H9 (cell line): ENCODE data around the gene IDUA. TPM values are rescaled to one million over a fixed set of nuclear protein-coding genes. Genes with fewer than 3 reads are reported as not detected.

Experiments
- DNase-seq: peaks from one replicate; pipeline ENCODE4 v3.0.0-alpha.2; 2017
- H2AFZ ChIP-seq: one replicate; pipeline ENCODE4 v1.6.1; 2013; ENCODE audit warnings: mild to moderate bottlenecking, low read length, control low read depth, moderate library complexity
- H2AK5ac ChIP-seq: 2 replicates; pipeline ENCODE4 v1.6.1; 2013; ENCODE audit warnings: low read length, control low read depth, mixed read lengths; ENCODE audit not compliant: insufficient read length
- H2BK120ac ChIP-seq: one replicate; pipeline ENCODE4 v1.6.1; 2013; ENCODE audit warnings: low read depth, mild to moderate bottlenecking, low read length, control low read depth, inconsistent platforms; ENCODE audit not compliant: poor library complexity, severe bottlenecking
- H2BK12ac ChIP-seq: 2 replicates; pipeline ENCODE4 v1.6.1; 2013; ENCODE audit warnings: low read length, control low read depth, mixed read lengths, low read depth; ENCODE audit not compliant: insufficient read length
- H2BK15ac ChIP-seq: 2 replicates; pipeline ENCODE4 v1.6.1; 2013; ENCODE audit warnings: low read depth, low read length, control low read depth
- H2BK20ac ChIP-seq: one replicate; pipeline ENCODE4 v1.6.1; 2013; ENCODE audit warnings: low read depth, mild to moderate bottlenecking, low read length, control low read depth, inconsistent platforms; ENCODE audit not compliant: poor library complexity, severe bottlenecking
- H2BK5ac ChIP-seq: 2 replicates; pipeline ENCODE4 v1.6.1; 2013; ENCODE audit warnings: low read length, control low read depth, mixed read lengths; ENCODE audit not compliant: insufficient read length
- H3K14ac ChIP-seq: 2 replicates; pipeline ENCODE4 v1.6.1; 2013; ENCODE audit warnings: low read length, control low read depth; ENCODE audit not compliant: insufficient read depth
- H3K18ac ChIP-seq: 2 replicates; pipeline ENCODE4 v1.6.1; 2013; ENCODE audit warnings: low read depth, mild to moderate bottlenecking, mixed read lengths, low read length, control low read depth; ENCODE audit not compliant: insufficient read length
- H3K23ac ChIP-seq: 2 replicates; pipeline ENCODE4 v1.6.1; 2013; ENCODE audit warnings: low read length, control low read depth, mixed read lengths, low read depth; ENCODE audit not compliant: insufficient read length
- H3K23me2 ChIP-seq: 2 replicates; pipeline ENCODE4 v1.6.1; 2013; ENCODE audit warnings: low read depth, mild to moderate bottlenecking, mixed read lengths, low read length, control low read depth; ENCODE audit not compliant: insufficient read length, poor library complexity, severe bottlenecking
- H3K27ac ChIP-seq: 2 replicates; pipeline ENCODE4 v1.5.1; 2013; ENCODE audit warnings: low read length, control low read depth, mixed read lengths, low read depth; ENCODE audit not compliant: insufficient read length
- H3K27me3 ChIP-seq: 2 replicates; pipeline ENCODE4 v1.6.1; 2013; ENCODE audit warnings: low read length, control low read depth, inconsistent platforms; ENCODE audit not compliant: insufficient read depth
- H3K4ac ChIP-seq: 2 replicates; pipeline ENCODE4 v1.6.1; 2013; ENCODE audit warnings: low read depth, mild to moderate bottlenecking, control low read depth, inconsistent platforms, low read length, moderate library complexity
- H3K4me1 ChIP-seq: 2 replicates; pipeline ENCODE4 v1.6.1; 2013; ENCODE audit warnings: low read length, control low read depth, inconsistent platforms; ENCODE audit not compliant: insufficient read depth
- H3K4me2 ChIP-seq: 2 replicates; pipeline ENCODE4 v1.6.1; 2013; ENCODE audit warnings: low read length, control low read depth, mixed read lengths; ENCODE audit not compliant: insufficient read length, insufficient read depth
- H3K56ac ChIP-seq: 2 replicates; pipeline ENCODE4 v1.6.1; 2013; ENCODE audit warnings: low read depth, mild to moderate bottlenecking, mixed read lengths, low read length, control low read depth; ENCODE audit not compliant: insufficient read length
- H3K79me1 ChIP-seq: 2 replicates; pipeline ENCODE4 v1.6.1; 2013; ENCODE audit warnings: low read depth, mild to moderate bottlenecking, moderate library complexity, low read length, control low read depth, inconsistent platforms; ENCODE audit not compliant: insufficient read depth, poor library complexity, severe bottlenecking
- H3K79me2 ChIP-seq: 2 replicates; pipeline ENCODE4 v1.6.1; 2013; ENCODE audit warnings: low read length, control low read depth, inconsistent platforms; ENCODE audit not compliant: insufficient read depth
- H3K9ac ChIP-seq: 2 replicates; pipeline ENCODE4 v1.6.1; 2013; ENCODE audit warnings: low read length, control low read depth, mixed read lengths; ENCODE audit not compliant: insufficient read length; ENCODE audit errors: extremely low read depth
- H3K9me3 ChIP-seq: one replicate; pipeline ENCODE4 v1.6.1; 2013; ENCODE audit warnings: low read depth, low read length, inconsistent platforms; ENCODE audit not compliant: control insufficient read depth
- H3T11ph ChIP-seq: one replicate; pipeline ENCODE4 v1.6.1; 2013; ENCODE audit warnings: mild to moderate bottlenecking, low read length, control low read depth, inconsistent platforms
- H4K20me1 ChIP-seq: one replicate; pipeline ENCODE4 v1.6.1; 2013; ENCODE audit not compliant: control insufficient read depth, insufficient read length, insufficient read depth
- H4K5ac ChIP-seq: 2 replicates; pipeline ENCODE4 v1.6.1; 2013; ENCODE audit warnings: low read depth, mild to moderate bottlenecking, mixed read lengths, low read length, control low read depth; ENCODE audit not compliant: insufficient read length
- H4K8ac ChIP-seq: replicated peaks from 2 replicates; pipeline ENCODE4 v1.6.1; 2013; ENCODE audit warnings: low read length, control low read depth, mixed read lengths, low read depth; ENCODE audit not compliant: insufficient read length
- H4K91ac ChIP-seq: 2 replicates; pipeline ENCODE4 v1.6.1; 2013; ENCODE audit warnings: low read depth, mild to moderate bottlenecking, moderate library complexity, mixed read lengths, low read length, control low read depth; ENCODE audit not compliant: insufficient read length
- H3K27ac Mint-ChIP-seq, 3 experiments: 2 replicates in 2 of 3; 3 replicates in 1 of 3; pipeline ENCODE4 v1.8.0; 2020 to 2021; ENCODE audit warnings: mixed read lengths in 3 of 3, mild to moderate bottlenecking in 1 of 3, moderate library complexity in 1 of 3
- H3K27me3 Mint-ChIP-seq: 2 replicates; pipeline ENCODE4 v1.8.0; 2021; ENCODE audit warnings: low read depth, mild to moderate bottlenecking, moderate library complexity, mixed read lengths
- H3K36me3 Mint-ChIP-seq, 3 experiments: 2 replicates in 2 of 3; 3 replicates in 1 of 3; pipeline ENCODE4 v1.8.0; 2020 to 2021; ENCODE audit warnings: low read depth in 3 of 3, mixed read lengths in 3 of 3; ENCODE audit not compliant: insufficient read depth in 1 of 3
- H3K4me1 Mint-ChIP-seq, 2 experiments: 2 replicates each; pipeline ENCODE4 v1.8.0; 2020; ENCODE audit warnings: mixed read lengths in 2 of 2
- H3K4me3 Mint-ChIP-seq, 2 experiments: 2 replicates in 1 of 2; 3 replicates in 1 of 2; pipeline ENCODE4 v1.8.0; 2020 to 2021; ENCODE audit warnings: mild to moderate bottlenecking in 2 of 2, mixed read lengths in 2 of 2, moderate library complexity in 1 of 2
- H3K9me3 Mint-ChIP-seq, 2 experiments: 2 replicates in 1 of 2; 3 replicates in 1 of 2; pipeline ENCODE4 v1.8.0; 2020; ENCODE audit warnings: mild to moderate bottlenecking in 2 of 2, mixed read lengths in 2 of 2, moderate library complexity in 1 of 2
- WGBS: extraction: QIAGEN DNeasy Blood & Tissue Kit; methylation state at CpG from one replicate; pipeline ENCODE4 v1.1.7; 2013; ENCODE audit warnings: missing lambda C conversion rate, low lambda C conversion rate, mixed read lengths; ENCODE audit not compliant: insufficient read length; ENCODE audit errors: extremely low coverage; 5-methylcytosine and 5-hydroxymethylcytosine counted together
- total RNA-seq: library from RNA; stranded (reverse); gene quantifications from 2 replicates; pipeline ENCODE4 v1.2.1, GENCODE V29; 2021
- TF ChIP-seq, protein P1 (sequence below): fragments of 200-600 bp; sonication (generic); conservative IDR thresholded peaks from 3 replicates; pipeline ENCODE4 v1.8.0; 2021; ENCODE audit warnings: antibody characterized with exemption, mild to moderate bottlenecking

Gene IDUA
- total RNA-seq, 1 experiment from 2014 or later = 14.5 TPM

DNA sequence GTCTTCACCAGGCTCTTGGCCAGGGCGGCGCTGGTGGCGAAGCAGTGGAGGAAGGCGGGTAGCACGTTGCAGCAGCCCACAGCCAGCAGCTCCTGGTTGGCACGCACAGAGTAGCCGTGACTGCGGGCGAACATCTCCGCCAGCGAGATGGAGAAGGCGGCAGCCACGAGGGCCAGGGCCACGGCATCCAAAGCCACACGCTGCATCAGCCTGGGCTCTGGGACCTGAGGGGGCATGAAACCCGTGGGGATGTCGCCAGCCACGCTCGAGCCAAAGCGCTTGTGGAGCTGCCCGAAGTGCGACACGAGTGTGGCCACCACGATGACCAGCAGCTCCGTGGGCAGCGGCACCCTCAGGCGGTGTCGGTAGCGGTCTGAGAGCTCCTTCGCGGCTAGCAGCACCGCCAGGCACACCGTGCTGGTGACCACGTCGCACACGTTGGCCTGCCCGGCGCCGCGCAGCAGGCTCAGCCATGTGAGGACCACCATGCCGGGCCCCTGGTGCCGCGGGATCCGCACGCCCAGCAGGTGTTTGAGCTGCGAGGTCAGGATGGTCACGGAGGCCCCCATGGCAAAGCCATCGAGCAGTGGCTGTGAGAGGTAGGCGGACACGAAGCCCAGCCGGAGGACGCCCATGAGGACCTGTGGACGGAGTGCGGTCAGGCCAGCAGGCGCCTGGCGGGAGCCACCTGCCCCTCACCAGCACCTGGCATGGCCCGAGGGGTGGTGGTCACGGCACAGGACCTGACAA lies 3.1 kb downstream of the IDUA start:
- no peak overlapping the region for H3K23ac ChIP-seq
- peaks cover 3% of the 10 kb centered on the region for H3K23me2 ChIP-seq
- no peak overlapping the region for H3K27ac ChIP-seq
- H3K4me1 Mint-ChIP-seq = peaks cover 8 to 9% of the 10 kb centered on the region in 2 experiments
- H2BK5ac ChIP-seq = no peak overlapping the region
- H2BK120ac ChIP-seq = no peak overlapping the region
- H4K8ac ChIP-seq = no peak overlapping the region
- H3K79me1 ChIP-seq = no peaks in the 10 kb centered on the region
- H3K9me3 Mint-ChIP-seq = 0 out of 5 replicates have a peak, but pooled peaks cover 0 to 4% of the 10 kb centered on the region in 2 experiments
- no peak overlapping the region for H3K4ac ChIP-seq
- H2BK12ac ChIP-seq = no peak overlapping the region
- TF ChIP-seq, protein P1, sequence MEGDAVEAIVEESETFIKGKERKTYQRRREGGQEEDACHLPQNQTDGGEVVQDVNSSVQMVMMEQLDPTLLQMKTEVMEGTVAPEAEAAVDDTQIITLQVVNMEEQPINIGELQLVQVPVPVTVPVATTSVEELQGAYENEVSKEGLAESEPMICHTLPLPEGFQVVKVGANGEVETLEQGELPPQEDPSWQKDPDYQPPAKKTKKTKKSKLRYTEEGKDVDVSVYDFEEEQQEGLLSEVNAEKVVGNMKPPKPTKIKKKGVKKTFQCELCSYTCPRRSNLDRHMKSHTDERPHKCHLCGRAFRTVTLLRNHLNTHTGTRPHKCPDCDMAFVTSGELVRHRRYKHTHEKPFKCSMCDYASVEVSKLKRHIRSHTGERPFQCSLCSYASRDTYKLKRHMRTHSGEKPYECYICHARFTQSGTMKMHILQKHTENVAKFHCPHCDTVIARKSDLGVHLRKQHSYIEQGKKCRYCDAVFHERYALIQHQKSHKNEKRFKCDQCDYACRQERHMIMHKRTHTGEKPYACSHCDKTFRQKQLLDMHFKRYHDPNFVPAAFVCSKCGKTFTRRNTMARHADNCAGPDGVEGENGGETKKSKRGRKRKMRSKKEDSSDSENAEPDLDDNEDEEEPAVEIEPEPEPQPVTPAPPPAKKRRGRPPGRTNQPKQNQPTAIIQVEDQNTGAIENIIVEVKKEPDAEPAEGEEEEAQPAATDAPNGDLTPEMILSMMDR = no peak
- no CpG with 5 or more reads among the region's 58 CpGs for WGBS
- H3K14ac ChIP-seq = no peak overlapping the region
- H2AK5ac ChIP-seq = no peak overlapping the region
- H3K9me3 ChIP-seq = no peaks in the 10 kb centered on the region
- no peak overlapping the region for H3T11ph ChIP-seq
- H2BK20ac ChIP-seq = no peak overlapping the region
- H3K27ac Mint-ChIP-seq = no peak overlapping the region
- no peaks in the 10 kb centered on the region; the same call in 1 of the 2 replicates for H3K27me3 ChIP-seq
- H2AFZ ChIP-seq = no peak overlapping the region
- no peak overlapping the region for H3K4me2 ChIP-seq
- no peaks in the 10 kb centered on the region for H3K79me2 ChIP-seq
- H3K4me1 ChIP-seq = peaks cover 3% of the 10 kb centered on the region; the same call in 1 of the 2 replicates
- H3K36me3 Mint-ChIP-seq = no peaks in the 10 kb centered on the region
- no peak for DNase-seq
- H2BK15ac ChIP-seq = no peak overlapping the region
- no peak overlapping the region for H4K5ac ChIP-seq
- H3K56ac ChIP-seq = no peak overlapping the region
- no peak overlapping the region for H3K9ac ChIP-seq
- peaks cover 17% of the 10 kb centered on the region for H3K27me3 Mint-ChIP-seq
- no peak overlapping the region for H3K18ac ChIP-seq
- H3K4me3 Mint-ChIP-seq = no peak overlapping the region
- no peaks in the 10 kb centered on the region for H4K20me1 ChIP-seq
- H4K91ac ChIP-seq = no peak overlapping the region
